HepG2 (cell line): ENCODE results near the gene PALM. TPM values are rescaled to one million over a fixed set of nuclear protein-coding genes. Genes with fewer than 3 reads are reported as not detected.

Experiments used
- HMG20B ChIP-seq: conservative IDR thresholded peaks from 2 replicates; pipeline ENCODE4 v1.6.1; 2016; ENCODE audit warnings: missing genetic modification reagents, missing compliant biosample characterization
- MTA1 ChIP-seq: sonication (generic); formaldehyde crosslinking; IDR thresholded peaks from 2 replicates; pipeline ENCODE4 v1.4.0; 2020; ENCODE audit warnings: missing genetic modification reagents, mild to moderate bottlenecking, borderline replicate concordance
- NCOA1 ChIP-seq: sonication (generic); formaldehyde crosslinking; IDR thresholded peaks from 2 replicates; pipeline ENCODE4 v1.9.0; 2021; ENCODE audit warnings: missing genetic modification reagents
- NFKB2 ChIP-seq: sonication (generic); formaldehyde crosslinking; IDR thresholded peaks from 2 replicates; pipeline ENCODE4 v1.4.0; 2020; ENCODE audit warnings: missing genetic modification reagents, borderline replicate concordance
- PAWR ChIP-seq: sonication (generic); formaldehyde crosslinking; IDR thresholded peaks from 2 replicates; pipeline ENCODE4 v1.4.0; 2020; ENCODE audit warnings: missing genetic modification reagents, mild to moderate bottlenecking, borderline replicate concordance
- PBX3 ChIP-seq: sonication (generic); formaldehyde crosslinking; IDR thresholded peaks from 2 replicates; pipeline ENCODE4 v1.8.1; 2023; ENCODE audit warnings: missing genetic modification reagents, inconsistent platforms, borderline replicate concordance
- RCOR2 ChIP-seq: IDR thresholded peaks from 2 replicates; pipeline ENCODE4 v1.6.1; 2016; ENCODE audit warnings: missing biosample characterization, missing genetic modification reagents
- SP1 ChIP-seq, 2 experiments: fragments of 450-650 bp in 1 of 2; sonication (generic) in 1 of 2; formaldehyde crosslinking in 1 of 2; IDR thresholded peaks; 2 replicates each; pipeline versions ENCODE4 v1.4.0 to v1.6.1; 2016 to 2020; ENCODE audit warnings: missing genetic modification reagents in 1 of 2
- SP2 ChIP-seq: sonication (generic); formaldehyde crosslinking; IDR thresholded peaks from 2 replicates; pipeline ENCODE4 v1.5.1; 2020; ENCODE audit warnings: mild to moderate bottlenecking, missing genetic modification reagents
- SRSF4 ChIP-seq: fragments of 200-400 bp; formaldehyde crosslinking; IDR thresholded peaks from one replicate; pipeline ENCODE4 v1.6.1; 2018; ENCODE audit warnings: mild to moderate bottlenecking, low read depth, low read length, moderate library complexity; ENCODE audit not compliant: poor library complexity, severe bottlenecking
- ZBTB21 ChIP-seq: sonication (generic); formaldehyde crosslinking; IDR thresholded peaks from 2 replicates; pipeline ENCODE4 v1.4.0; 2020; ENCODE audit warnings: missing genetic modification reagents
- ZFYVE20 ChIP-seq: sonication (generic); formaldehyde crosslinking; IDR thresholded peaks from 2 replicates; pipeline ENCODE4 v1.8.0; 2023; ENCODE audit warnings: low read depth, mild to moderate bottlenecking, moderate library complexity, missing genetic modification reagents, borderline replicate concordance
- ZNF550 ChIP-seq: sonication (generic); formaldehyde crosslinking; IDR thresholded peaks from 2 replicates; pipeline ENCODE4 v1.4.0; 2020; ENCODE audit warnings: mild to moderate bottlenecking, missing genetic modification reagents, borderline replicate concordance
- ZNF552 ChIP-seq: sonication (generic); formaldehyde crosslinking; IDR thresholded peaks from 2 replicates; pipeline ENCODE4 v1.9.0; 2022; ENCODE audit warnings: missing genetic modification reagents, mild to moderate bottlenecking, borderline replicate concordance
- ZNF563 ChIP-seq: sonication (generic); formaldehyde crosslinking; IDR thresholded peaks from 2 replicates; pipeline ENCODE4 v1.8.0; 2022; ENCODE audit warnings: mild to moderate bottlenecking, moderate library complexity, missing genetic modification reagents
- ZNF639 ChIP-seq: conservative IDR thresholded peaks from 2 replicates; pipeline ENCODE4 v1.6.1; 2018; ENCODE audit warnings: missing genetic modification reagents
- polyA plus RNA-seq, 8 experiments: library from polyadenylated mRNA; depleted of rRNA in 3 of 8; stranded (reverse) in 7 of 8; unstranded in 1 of 8; fragments of >200 nt; fragmentation: Illumina TruSeq in 4 of 8; extraction: Trizol in 4 of 8; gene quantifications; 2 replicates each; pipeline versions ENCODE4 v1.2.1 to v1.2.3, GENCODE V29; 2011 to 2016; ENCODE audit warnings: low read depth in 4 of 8, missing spikeins in 1 of 8, mixed read lengths in 1 of 8; ENCODE audit not compliant: insufficient read depth in 1 of 8
- total RNA-seq, 5 experiments: library from RNA; depleted of rRNA; stranded (reverse); fragments of >200 nt; fragmentation: Illumina TruSeq; extraction: Trizol; gene quantifications; 2 replicates each; pipeline ENCODE4 v1.2.3, GENCODE V29; 2016; ENCODE audit warnings: low read depth in 1 of 5
- TF ChIP-seq, protein P1 (sequence below): sonication (generic); formaldehyde crosslinking; conservative IDR thresholded peaks from 2 replicates; pipeline ENCODE4 v1.4.0; 2020; ENCODE audit warnings: missing genetic modification reagents
- TF ChIP-seq, protein P2 (sequence below): sonication (generic); formaldehyde crosslinking; IDR thresholded peaks from 2 replicates; pipeline ENCODE4 v1.5.0; 2020; ENCODE audit warnings: missing genetic modification reagents
- TF ChIP-seq, protein P3 (sequence below): sonication (generic); formaldehyde crosslinking; IDR thresholded peaks from 2 replicates; pipeline ENCODE4 v1.5.1; 2020; ENCODE audit warnings: missing genetic modification reagents, mild to moderate bottlenecking, borderline replicate concordance
- TF ChIP-seq, protein P4 (sequence below): sonication (generic); formaldehyde crosslinking; IDR thresholded peaks from 2 replicates; pipeline ENCODE4 v1.5.0; 2020; ENCODE audit warnings: mild to moderate bottlenecking, missing genetic modification reagents

Gene PALM
- total and polyA plus RNA-seq, 2 of the 13 experiments (the other 11 are each of a cell fraction or from before 2014, with no cell fraction given) = 4.0 to 9.7 TPM

GRCh38 chr19:738509-739128, 29.9 kb downstream of the PALM start (continued):
- TF ChIP-seq SP1 (IDR thresholded peaks at IDR 0.05) = no peak
- peak; percentile 74 for TF ChIP-seq SP1 (CRISPR knock-in tag; IDR thresholded peaks at IDR 0.05)
- no peak for TF ChIP-seq ZNF552 (CRISPR knock-in tag)
- no peak for TF ChIP-seq ZNF550 (CRISPR knock-in tag)
- peak; percentile 34; the same call in 1 of the 2 replicates for TF ChIP-seq SP2 (CRISPR knock-in tag)
- TF ChIP-seq, protein P1, sequence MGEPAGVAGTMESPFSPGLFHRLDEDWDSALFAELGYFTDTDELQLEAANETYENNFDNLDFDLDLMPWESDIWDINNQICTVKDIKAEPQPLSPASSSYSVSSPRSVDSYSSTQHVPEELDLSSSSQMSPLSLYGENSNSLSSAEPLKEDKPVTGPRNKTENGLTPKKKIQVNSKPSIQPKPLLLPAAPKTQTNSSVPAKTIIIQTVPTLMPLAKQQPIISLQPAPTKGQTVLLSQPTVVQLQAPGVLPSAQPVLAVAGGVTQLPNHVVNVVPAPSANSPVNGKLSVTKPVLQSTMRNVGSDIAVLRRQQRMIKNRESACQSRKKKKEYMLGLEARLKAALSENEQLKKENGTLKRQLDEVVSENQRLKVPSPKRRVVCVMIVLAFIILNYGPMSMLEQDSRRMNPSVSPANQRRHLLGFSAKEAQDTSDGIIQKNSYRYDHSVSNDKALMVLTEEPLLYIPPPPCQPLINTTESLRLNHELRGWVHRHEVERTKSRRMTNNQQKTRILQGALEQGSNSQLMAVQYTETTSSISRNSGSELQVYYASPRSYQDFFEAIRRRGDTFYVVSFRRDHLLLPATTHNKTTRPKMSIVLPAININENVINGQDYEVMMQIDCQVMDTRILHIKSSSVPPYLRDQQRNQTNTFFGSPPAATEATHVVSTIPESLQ (CRISPR knock-in tag) = no peak
- peak; percentile 74; the same call in 1 of the 2 replicates for TF ChIP-seq HMG20B (CRISPR knock-in tag)
- TF ChIP-seq, protein P2, sequence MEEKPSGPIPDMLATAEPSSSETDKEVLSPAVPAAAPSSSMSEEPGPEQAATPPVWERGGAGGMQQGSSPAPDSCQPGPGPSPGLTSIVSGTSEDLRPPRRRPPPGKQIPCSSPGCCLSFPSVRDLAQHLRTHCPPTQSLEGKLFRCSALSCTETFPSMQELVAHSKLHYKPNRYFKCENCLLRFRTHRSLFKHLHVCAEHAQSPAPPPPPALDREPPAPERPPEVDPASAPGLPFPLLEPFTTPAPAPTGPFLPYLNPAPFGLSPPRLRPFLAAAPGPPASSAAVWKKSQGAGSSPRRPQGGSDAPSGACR (CRISPR knock-in tag) = peak; percentile 66; the same call in 1 of the 2 replicates
- TF ChIP-seq MTA1 (CRISPR knock-in tag) = peak; percentile 100
- peak; percentile 52; the same call in 1 of the 2 replicates for TF ChIP-seq ZNF563 (CRISPR knock-in tag)
- TF ChIP-seq, protein P3, sequence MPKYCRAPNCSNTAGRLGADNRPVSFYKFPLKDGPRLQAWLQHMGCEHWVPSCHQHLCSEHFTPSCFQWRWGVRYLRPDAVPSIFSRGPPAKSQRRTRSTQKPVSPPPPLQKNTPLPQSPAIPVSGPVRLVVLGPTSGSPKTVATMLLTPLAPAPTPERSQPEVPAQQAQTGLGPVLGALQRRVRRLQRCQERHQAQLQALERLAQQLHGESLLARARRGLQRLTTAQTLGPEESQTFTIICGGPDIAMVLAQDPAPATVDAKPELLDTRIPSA (CRISPR knock-in tag) = no peak
- TF ChIP-seq ZFYVE20 = no peak
- TF ChIP-seq PAWR (CRISPR knock-in tag) = no peak
- TF ChIP-seq RCOR2 (CRISPR knock-in tag) = peak; percentile 93
- no peak for TF ChIP-seq PBX3 (CRISPR knock-in tag)
- TF ChIP-seq ZBTB21 (CRISPR knock-in tag) = no peak
- peak; percentile 73; the same call in 1 of the 2 replicates for TF ChIP-seq ZNF639 (CRISPR knock-in tag)
- TF ChIP-seq, protein P4, sequence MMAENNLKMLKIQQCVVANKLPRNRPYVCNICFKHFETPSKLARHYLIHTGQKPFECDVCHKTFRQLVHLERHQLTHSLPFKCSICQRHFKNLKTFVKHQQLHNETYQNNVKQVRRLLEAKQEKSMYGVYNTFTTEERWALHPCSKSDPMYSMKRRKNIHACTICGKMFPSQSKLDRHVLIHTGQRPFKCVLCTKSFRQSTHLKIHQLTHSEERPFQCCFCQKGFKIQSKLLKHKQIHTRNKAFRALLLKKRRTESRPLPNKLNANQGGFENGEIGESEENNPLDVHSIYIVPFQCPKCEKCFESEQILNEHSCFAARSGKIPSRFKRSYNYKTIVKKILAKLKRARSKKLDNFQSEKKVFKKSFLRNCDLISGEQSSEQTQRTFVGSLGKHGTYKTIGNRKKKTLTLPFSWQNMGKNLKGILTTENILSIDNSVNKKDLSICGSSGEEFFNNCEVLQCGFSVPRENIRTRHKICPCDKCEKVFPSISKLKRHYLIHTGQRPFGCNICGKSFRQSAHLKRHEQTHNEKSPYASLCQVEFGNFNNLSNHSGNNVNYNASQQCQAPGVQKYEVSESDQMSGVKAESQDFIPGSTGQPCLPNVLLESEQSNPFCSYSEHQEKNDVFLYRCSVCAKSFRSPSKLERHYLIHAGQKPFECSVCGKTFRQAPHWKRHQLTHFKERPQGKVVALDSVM = peak; percentile 73
- peak; percentile 86; the same call in 1 of the 2 replicates for TF ChIP-seq NCOA1 (CRISPR knock-in tag)
- no peak for TF ChIP-seq SRSF4
- TF ChIP-seq NFKB2 (CRISPR knock-in tag) = peak; percentile 41; the same call in 1 of the 2 replicates
